ENCODE results near the gene POC5. TPM values are rescaled to one million over a fixed set of nuclear protein-coding genes. Genes with fewer than 3 reads are reported as not detected.

POC5 gene
- total RNA-seq, 1 experiment from 2014 or later = 9.7 TPM

GRCh38 chr5:75660678-75661465, 56.4 kb downstream of the POC5 start:
- intact Hi-C loops (cut with micrococcal nuclease) = no loop called here
- no peak overlapping the region for H3K27ac ChIP-seq (ENCODE audit: low read length)
- H3K79me2 ChIP-seq (ENCODE audit: low read length) = no peaks in the 10 kb centered on the region
- BruUV-seq (replicated peaks) = no TSS peak
- no peak overlapping the region for H3K9ac ChIP-seq (ENCODE audit: low read length)
- ChIA-PET POLR2A (ENCODE audit: unreplicated experiment) (no interaction called here), CTCF (no interaction called here)
- no peaks in the 10 kb centered on the region for H3K9me2 ChIP-seq (replicated peaks; ENCODE audit: low read length)
- H4K20me1 ChIP-seq (ENCODE audit: low read length) = no peaks in the 10 kb centered on the region
- H3K4me1 ChIP-seq (ENCODE audit: insufficient read depth, low read length) = no peaks in the 10 kb centered on the region
- no peak overlapping the region for H3K4me3 ChIP-seq (ENCODE audit: low read length)
- no peak for ATAC-seq
- DNase-seq = no peak
- H3K27me3 ChIP-seq (ENCODE audit: low read length) = no peaks in the 10 kb centered on the region
- H2AFZ ChIP-seq (ENCODE audit: low read length) = no peak overlapping the region
- no peak overlapping the region for H3K4me2 ChIP-seq (ENCODE audit: low read length)
- no peaks in the 10 kb centered on the region for H3K36me3 ChIP-seq (ENCODE audit: low read depth, low read length)
- H3F3A ChIP-seq (ENCODE audit: low read length, unreplicated experiment) = no peaks in the 10 kb centered on the region
- TF ChIP-seq EZH2phosphoT487 (IDR thresholded peaks at IDR 0.05; ENCODE audit: borderline replicate concordance, low read length) (no peak), CTCF (conservative IDR thresholded peaks at IDR 0.05; ENCODE audit: low read depth, low read length) (no peak), EZH2 (IDR thresholded peaks at IDR 0.05; ENCODE audit: low read length, unreplicated experiment) (no peak)
- no peaks in the 10 kb centered on the region for H3K9me3 ChIP-seq (ENCODE audit: low read length)

GRCh38 chr5:75659791-75660450, 57.3 kb downstream of the POC5 start:
- Histone ChIP-seq H4K20me1 (ENCODE audit: low read length) (no peaks in the 10 kb centered on the region), H3K9me3 (ENCODE audit: low read length) (no peaks in the 10 kb centered on the region), H3K4me2 (ENCODE audit: low read length) (no peak overlapping the region), H3F3A (ENCODE audit: low read length, unreplicated experiment) (no peaks in the 10 kb centered on the region), H3K79me2 (ENCODE audit: low read length) (no peaks in the 10 kb centered on the region), H3K9me2 (replicated peaks; ENCODE audit: low read length) (no peaks in the 10 kb centered on the region), H3K36me3 (ENCODE audit: low read depth, low read length) (no peaks in the 10 kb centered on the region), H3K4me1 (ENCODE audit: insufficient read depth, low read length) (no peaks in the 10 kb centered on the region), H3K9ac (ENCODE audit: low read length) (no peak overlapping the region), H3K4me3 (ENCODE audit: low read length) (no peak overlapping the region), H3K27me3 (ENCODE audit: low read length) (no peaks in the 10 kb centered on the region), H3K27ac (ENCODE audit: low read length) (no peak overlapping the region), H2AFZ (ENCODE audit: low read length) (no peak overlapping the region)
- TF ChIP-seq EZH2phosphoT487 (IDR thresholded peaks at IDR 0.05; ENCODE audit: borderline replicate concordance, low read length) (no peak), EZH2 (IDR thresholded peaks at IDR 0.05; ENCODE audit: low read length, unreplicated experiment) (no peak), CTCF (conservative IDR thresholded peaks at IDR 0.05; ENCODE audit: low read depth, low read length) (no peak)
- no peak for ATAC-seq
- ChIA-PET CTCF (no interaction called here), POLR2A (ENCODE audit: unreplicated experiment) (interaction anchor here (0.5 to 0.6 kb wide), 2 partner anchors 83 to 110 kb away, joined by 3 to 5 read pairs; no protein-coding TSS in a partner anchor)
- no TSS peak for BruUV-seq (replicated peaks)
- intact Hi-C loops (cut with micrococcal nuclease) = no loop called here
- DNase-seq = no peak

Data from PC-3 (cell line).